ENCODE data around the gene CCL17. TPM values are rescaled to one million over a fixed set of nuclear protein-coding genes. Genes with fewer than 3 reads are reported as not detected.

CCL17 gene
- total RNA-seq, 1 donor from 2014 or later = 7.0 TPM

DNA sequence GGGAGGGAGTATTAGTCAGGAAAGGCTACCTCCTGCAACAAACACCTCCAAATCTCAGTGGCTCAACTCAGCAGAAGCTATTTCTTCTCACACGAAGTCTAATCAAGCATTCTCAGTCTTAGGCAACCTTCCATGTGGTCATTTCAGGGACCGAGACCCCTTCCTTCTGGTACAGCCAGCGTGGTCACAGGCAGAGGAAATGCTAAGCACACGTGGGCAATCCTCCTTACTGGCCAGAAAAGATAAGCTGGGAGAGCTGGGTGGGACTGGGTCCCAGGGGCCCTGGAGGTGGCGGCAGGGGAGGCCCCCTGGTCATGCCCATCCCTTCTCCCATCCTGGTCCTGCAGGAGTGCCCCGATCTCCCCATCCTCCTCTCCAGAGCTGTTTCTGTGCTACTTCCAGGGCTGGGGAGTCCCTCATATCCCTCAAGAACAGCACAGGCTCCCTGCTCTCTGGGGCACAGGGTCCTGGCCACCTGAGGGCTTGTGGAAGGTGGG is 38.0 kb upstream of the CCL17 start:
- DNase-seq = no peak
- TF ChIP-seq, protein P1, sequence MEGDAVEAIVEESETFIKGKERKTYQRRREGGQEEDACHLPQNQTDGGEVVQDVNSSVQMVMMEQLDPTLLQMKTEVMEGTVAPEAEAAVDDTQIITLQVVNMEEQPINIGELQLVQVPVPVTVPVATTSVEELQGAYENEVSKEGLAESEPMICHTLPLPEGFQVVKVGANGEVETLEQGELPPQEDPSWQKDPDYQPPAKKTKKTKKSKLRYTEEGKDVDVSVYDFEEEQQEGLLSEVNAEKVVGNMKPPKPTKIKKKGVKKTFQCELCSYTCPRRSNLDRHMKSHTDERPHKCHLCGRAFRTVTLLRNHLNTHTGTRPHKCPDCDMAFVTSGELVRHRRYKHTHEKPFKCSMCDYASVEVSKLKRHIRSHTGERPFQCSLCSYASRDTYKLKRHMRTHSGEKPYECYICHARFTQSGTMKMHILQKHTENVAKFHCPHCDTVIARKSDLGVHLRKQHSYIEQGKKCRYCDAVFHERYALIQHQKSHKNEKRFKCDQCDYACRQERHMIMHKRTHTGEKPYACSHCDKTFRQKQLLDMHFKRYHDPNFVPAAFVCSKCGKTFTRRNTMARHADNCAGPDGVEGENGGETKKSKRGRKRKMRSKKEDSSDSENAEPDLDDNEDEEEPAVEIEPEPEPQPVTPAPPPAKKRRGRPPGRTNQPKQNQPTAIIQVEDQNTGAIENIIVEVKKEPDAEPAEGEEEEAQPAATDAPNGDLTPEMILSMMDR (IDR thresholded peaks at IDR 0.05) = no peak
- ChIA-PET CTCF (interaction anchor here (0.7 kb wide), 1 partner anchor 129 kb away, joined by 3 read pairs; no protein-coding TSS in a partner anchor), POLR2A (no interaction called here)
- Mint-ChIP-seq H3K4me3 (no peak overlapping the region), H3K36me3 (ENCODE audit: low read depth) (peaks cover 16% of the 10 kb centered on the region), H3K27ac (peak overlapping the region; percentile 4), H3K9me3 (no peaks in the 10 kb centered on the region), H3K27me3 (peaks cover 2% of the 10 kb centered on the region), H3K4me1 (no peaks in the 10 kb centered on the region)
- intact Hi-C loops (cut with micrococcal nuclease) = no loop called here
- ATAC-seq (ENCODE audit: low read depth) = no peak

DNA sequence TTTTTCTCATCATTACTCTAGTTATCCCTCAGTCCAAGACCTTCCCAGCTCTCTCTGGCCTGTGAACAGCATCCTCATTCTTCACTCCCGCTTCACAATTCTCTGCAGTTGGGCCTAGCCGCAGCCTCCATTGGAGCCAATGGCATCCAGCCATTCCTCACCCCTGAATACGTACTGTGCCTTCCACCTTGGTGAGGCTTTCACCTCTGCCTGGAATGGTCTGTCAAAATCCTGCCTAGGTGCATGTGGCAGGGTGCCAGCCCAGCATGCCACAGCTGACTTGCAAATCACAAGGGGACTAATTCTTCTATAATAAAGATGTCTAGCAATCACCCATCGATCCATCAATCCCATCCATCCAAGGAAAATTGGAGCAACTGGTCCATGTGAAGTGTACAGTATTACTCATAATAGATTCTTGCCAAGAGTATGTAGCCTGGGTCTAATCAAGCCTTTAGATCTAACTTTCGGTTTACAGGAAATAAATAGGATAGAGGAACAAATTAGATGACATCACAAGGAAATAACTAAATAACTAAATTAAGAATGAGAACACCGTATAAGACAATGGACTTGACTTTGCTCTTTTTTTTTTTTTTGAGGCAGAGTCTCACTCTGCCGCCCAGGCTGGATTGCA is 37.3 kb upstream of the CCL17 start:
- intact Hi-C loops (cut with micrococcal nuclease) = no loop called here
- Mint-ChIP-seq H3K27me3 (peaks cover 2% of the 10 kb centered on the region), H3K4me1 (no peaks in the 10 kb centered on the region), H3K9me3 (no peaks in the 10 kb centered on the region), H3K36me3 (ENCODE audit: low read depth) (peaks cover 16% of the 10 kb centered on the region), H3K4me3 (no peak overlapping the region), H3K27ac (no peak overlapping the region)
- TF ChIP-seq, protein P1 (IDR thresholded peaks at IDR 0.05) = no peak
- no peak for ATAC-seq (ENCODE audit: low read depth)
- CTCF ChIA-PET = interaction anchor here (0.7 kb wide), 1 partner anchor 128 kb away, joined by 3 read pairs; no protein-coding TSS in a partner anchor
- DNase-seq = no peak
- POLR2A ChIA-PET = no interaction called here

DNA sequence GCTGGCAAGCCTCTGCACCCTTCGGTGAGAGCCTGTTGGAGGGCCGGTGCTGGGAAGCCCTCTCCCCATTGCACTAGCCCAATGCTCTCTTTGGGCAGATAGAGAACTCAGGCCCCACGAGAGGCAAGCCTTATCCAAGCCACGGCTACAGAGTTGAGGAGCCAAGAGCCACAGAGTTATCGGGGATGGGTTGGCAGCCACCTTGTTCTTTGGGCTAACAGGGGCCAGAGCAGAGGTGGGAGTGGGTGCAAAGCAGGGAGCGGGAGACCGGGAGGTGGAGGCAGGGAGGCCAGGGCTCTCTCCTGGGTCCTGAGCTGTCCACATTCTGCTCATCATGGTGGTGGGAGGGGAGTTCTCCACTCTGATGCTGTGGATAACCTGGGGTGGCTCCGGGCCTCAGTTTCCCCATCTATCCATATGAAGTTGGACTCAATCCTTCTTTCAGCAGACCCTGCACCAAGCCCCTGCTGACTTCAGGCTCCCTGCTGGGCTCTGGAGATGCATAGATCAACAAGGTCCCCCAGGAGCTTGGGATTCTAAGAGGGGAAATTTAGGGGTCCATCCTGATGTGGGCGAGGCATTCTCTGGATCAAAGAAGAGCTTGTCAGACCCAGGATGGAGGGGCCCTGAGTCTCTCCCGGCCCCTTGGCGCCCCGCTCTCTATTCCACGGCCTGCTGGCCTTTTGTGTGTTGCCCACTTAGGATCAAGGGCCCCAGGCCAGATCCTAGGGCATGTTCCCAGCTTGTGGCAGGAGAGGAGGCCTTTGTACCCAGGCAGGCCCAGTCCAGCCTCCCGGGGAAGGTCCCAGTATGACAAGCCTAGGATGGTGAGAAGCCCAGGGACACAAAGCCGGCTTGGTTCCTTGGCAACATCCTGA is 32.8 kb upstream of the CCL17 start:
- peaks cover 6% of the 10 kb centered on the region for H3K4me1 Mint-ChIP-seq
- peaks cover 2% of the 10 kb centered on the region for H3K27me3 Mint-ChIP-seq
- ChIA-PET CTCF (interaction anchor here (0.6 kb wide), 2 partner anchors 22 to 177 kb away, joined by 3 read pairs; no protein-coding TSS in a partner anchor), POLR2A (interaction anchor here (0.7 kb wide), 1 partner anchor 14 kb away, joined by 3 read pairs; no protein-coding TSS in a partner anchor)
- H3K36me3 Mint-ChIP-seq (ENCODE audit: low read depth) = no peaks in the 10 kb centered on the region
- TF ChIP-seq, protein P1 (IDR thresholded peaks at IDR 0.05) = no peak
- no peak for DNase-seq
- no peak for ATAC-seq (ENCODE audit: low read depth)
- intact Hi-C loops (cut with micrococcal nuclease) = no loop called here
- H3K9me3 Mint-ChIP-seq = no peaks in the 10 kb centered on the region
- H3K4me3 Mint-ChIP-seq = no peak overlapping the region
- H3K27ac Mint-ChIP-seq = no peak overlapping the region

DNA sequence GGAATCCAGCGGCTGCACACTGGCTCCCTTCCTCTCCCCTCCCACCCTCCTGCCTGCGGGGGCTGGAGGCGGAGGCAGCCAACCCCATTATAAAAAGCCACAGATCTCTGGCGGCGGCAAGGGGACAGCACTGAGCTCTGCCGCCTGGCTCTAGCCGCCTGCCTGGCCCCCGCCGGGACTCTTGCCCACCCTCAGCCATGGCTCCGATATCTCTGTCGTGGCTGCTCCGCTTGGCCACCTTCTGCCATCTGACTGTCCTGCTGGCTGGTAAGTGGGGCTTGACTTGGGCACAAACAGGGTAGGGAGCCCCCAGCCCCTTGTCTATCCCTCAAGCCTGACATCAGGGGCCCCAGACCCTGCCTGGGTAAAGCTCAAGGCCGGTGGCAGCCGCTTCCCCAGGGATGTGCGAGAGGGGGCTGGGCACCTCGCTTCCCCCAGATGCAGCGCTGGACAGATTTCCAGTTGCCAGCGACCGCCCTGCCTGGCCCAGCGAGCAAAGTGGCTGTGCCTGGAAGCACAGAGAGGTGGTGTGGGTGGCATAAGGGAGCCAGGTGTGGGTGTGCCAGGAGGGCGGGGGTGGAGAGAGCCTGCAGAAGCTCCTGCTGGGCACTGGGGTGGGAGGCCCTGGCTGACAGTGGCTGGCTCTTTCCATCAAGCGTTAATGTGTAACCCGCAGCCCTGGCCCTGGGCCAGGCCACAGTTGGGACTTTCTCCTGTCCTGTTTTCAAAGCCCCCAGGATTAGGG is 32.0 kb upstream of the CCL17 start, which contains the start of gene CX3CL1:
TSS of gene CX3CL1 (plus strand) at position 119 of the 745 bp plus-strand sequence. CDS start at position 198, 79 bp downstream.
- Mint-ChIP-seq H3K36me3 (ENCODE audit: low read depth) (no peaks in the 10 kb centered on the region), H3K27ac (no peak within 1 kb of the TSS), H3K4me1 (peaks cover 15% of the 10 kb centered on the region), H3K27me3 (no peaks in the 10 kb centered on the region), H3K9me3 (no peaks in the 10 kb centered on the region), H3K4me3 (no peak within 1 kb of the TSS)
- TF ChIP-seq, protein P1 (IDR thresholded peaks at IDR 0.05) = no peak
- ATAC-seq (ENCODE audit: low read depth) = no peak
- ChIA-PET CTCF (interaction anchor here (0.6 kb wide), 1 partner anchor 176 kb away, joined by 3 read pairs; no protein-coding TSS in a partner anchor), POLR2A (no interaction called here)
- intact Hi-C loops (cut with micrococcal nuclease) = no loop called here
- no peak for DNase-seq

Data from activated B cell treated with CpG ODN at 0.5 μM for 24 hours (primary cell).